K562 (cell line): ENCODE measurements around the gene ODF2. TPM values are rescaled to one million over a fixed set of nuclear protein-coding genes. Genes with fewer than 3 reads are reported as not detected.

Source experiments
- ATAC-seq: fragments of 200-7000 bp; cut with Tn5 transposase; 3 replicates; pipeline ENCODE4 v1.9.1; 2020; ENCODE audit warnings: moderate library complexity
- BruUV-seq: library from RNA; stranded (reverse); fragments of 400-500 nt; replicated peaks from 2 replicates; lab custom pipeline; 2021; lab: Mats Ljungman, UMichigan
- CTCF ChIA-PET: fragments of 300-600 bp; formaldehyde crosslinking; extraction: SDS; loops from one replicate; lab custom pipeline; 2021; ENCODE audit warnings: low intra/inter-chr PET ratio; lab: Yijun Ruan, JAX
- POLR2A ChIA-PET: fragments of 300-600, 350-650 bp; sonication (Branson Sonifier 250); formaldehyde crosslinking; extraction: SDS; loops from one replicate; lab custom pipeline; 2021; ENCODE audit warnings: antibody characterized with exemption, inconsistent platforms; lab: Yijun Ruan, JAX
- DNase-seq, 4 experiments: peaks; one replicate each; pipeline versions ENCODE4 v3.0.0 to v3.0.0-alpha.2; 2011 to 2018; ENCODE audit warnings: low spot score in 3 of 4, mixed read lengths in 3 of 4; ENCODE audit errors: extremely low read depth in 1 of 4
- FAIRE-seq: peaks from 2 replicates; lab custom pipeline; 2011; peaks lifted over from hg19 to GRCh38; lab: Jason Lieb, UNC
- H2AFZ ChIP-seq: 2 replicates; pipeline ENCODE4 v1.6.0; 2011; ENCODE audit warnings: low read depth, low read length, control low read depth, inconsistent platforms
- H3K27ac ChIP-seq: fragments of 200-600 bp; 3 replicates; pipeline ENCODE4 v1.8.0; 2011; ENCODE audit warnings: low read depth, mild to moderate bottlenecking, control low read depth, inconsistent platforms, low read length, moderate library complexity, mixed read lengths; ENCODE audit errors: extremely low read depth
- H3K27me3 ChIP-seq, 2 experiments: fragments of 300-600 bp in 1 of 2; 2 replicates in 1 of 2; 3 replicates in 1 of 2; pipeline versions ENCODE4 v1.6.0 to v1.8.0; 2011; ENCODE audit warnings: inconsistent platforms in 2 of 2, low read length in 2 of 2, mild to moderate bottlenecking in 1 of 2, mixed read lengths in 1 of 2, moderate library complexity in 1 of 2; ENCODE audit not compliant: control insufficient read depth in 2 of 2, insufficient read depth in 2 of 2
- H3K36me3 ChIP-seq: fragments of 300-600 bp; 3 replicates; pipeline ENCODE4 v1.8.0; 2011; ENCODE audit warnings: mild to moderate bottlenecking, low read length, inconsistent platforms; ENCODE audit not compliant: control insufficient read depth, insufficient read depth
- H3K4me1 ChIP-seq, 2 experiments: fragments of 200-600 bp in 1 of 2; replicated peaks in 1 of 2; 2 replicates in 1 of 2; 3 replicates in 1 of 2; pipeline versions ENCODE4 v1.5.1 to v1.8.0; 2011; ENCODE audit warnings: inconsistent platforms in 2 of 2, low read length in 2 of 2, mild to moderate bottlenecking in 1 of 2, mixed read lengths in 1 of 2, moderate library complexity in 1 of 2; ENCODE audit not compliant: control insufficient read depth in 2 of 2, insufficient read depth in 2 of 2
- H3K4me2 ChIP-seq: 2 replicates; pipeline ENCODE4 v1.6.1; 2011; ENCODE audit warnings: low read length, control low read depth, inconsistent platforms, mixed read lengths; ENCODE audit not compliant: insufficient read depth
- H3K4me3 ChIP-seq: fragments of 200-600 bp; sonication (generic), shearing (Covaris generic); 2 replicates; pipeline ENCODE4 v1.5.1; 2016; ENCODE audit warnings: control low read depth, inconsistent platforms
- H3K79me2 ChIP-seq: fragments of 200-600 bp; 3 replicates; pipeline ENCODE4 v1.8.0; 2011; ENCODE audit warnings: low read length, inconsistent platforms; ENCODE audit not compliant: control insufficient read depth, insufficient read depth
- H3K9ac ChIP-seq, 2 experiments: 2 replicates each; pipeline versions ENCODE4 v1.6.0 to v1.6.1; 2011; ENCODE audit warnings: low read depth in 2 of 2, low read length in 2 of 2, control low read depth in 1 of 2, inconsistent platforms in 1 of 2, mild to moderate bottlenecking in 1 of 2, mixed read lengths in 1 of 2; ENCODE audit not compliant: insufficient read depth in 1 of 2
- H3K9me1 ChIP-seq: one replicate; pipeline ENCODE4 v1.6.0; 2011; ENCODE audit warnings: inconsistent platforms, mild to moderate bottlenecking, low read length, moderate library complexity; ENCODE audit not compliant: control insufficient read depth, insufficient read depth
- H3K9me3 ChIP-seq: replicated peaks from 2 replicates; pipeline ENCODE4 v1.5.1; 2011; ENCODE audit warnings: low read depth, low read length, inconsistent platforms; ENCODE audit not compliant: control insufficient read depth, insufficient read depth
- H4K20me1 ChIP-seq: replicated peaks from 2 replicates; pipeline ENCODE4 v1.6.1; 2011; ENCODE audit warnings: low read length, inconsistent platforms, mixed read lengths; ENCODE audit not compliant: control insufficient read depth, insufficient read depth
- ARID2 ChIP-seq: fragments of 450-650 bp; IDR thresholded peaks from 2 replicates; pipeline ENCODE4 v1.6.1; 2017; ENCODE audit warnings: antibody characterized with exemption, mild to moderate bottlenecking
- BDP1 ChIP-seq: IDR thresholded peaks from 3 replicates; pipeline ENCODE4 v1.6.1; 2011; ENCODE audit not compliant: insufficient read length, insufficient read depth
- CBFA2T3 ChIP-seq: fragments of 450-650 bp; IDR thresholded peaks from 2 replicates; pipeline ENCODE4 v1.6.1; 2017
- CBX3 ChIP-seq, 2 experiments: IDR thresholded peaks; 1 replicate in 1 of 2; 2 replicates in 1 of 2; pipeline ENCODE4 v1.6.1; 2012; ENCODE audit warnings: inconsistent platforms in 2 of 2, low read length in 2 of 2, borderline replicate concordance in 1 of 2, control low read depth in 1 of 2
- CBX5 ChIP-seq: IDR thresholded peaks from 2 replicates; pipeline ENCODE4 v1.6.1; 2014; ENCODE audit warnings: low read depth, borderline replicate concordance
- CHD4 ChIP-seq: fragments of 200-600 bp; sonication (generic); IDR thresholded peaks from 3 replicates; pipeline ENCODE4 v1.6.1; 2012; ENCODE audit warnings: low read depth, mild to moderate bottlenecking, mixed read lengths, low read length, inconsistent platforms; ENCODE audit not compliant: insufficient read depth, insufficient replicate concordance, poor library complexity, severe bottlenecking
- MED1 ChIP-seq: sonication (generic); formaldehyde crosslinking; IDR thresholded peaks from 2 replicates; pipeline ENCODE4 v1.8.1; 2023; ENCODE audit warnings: missing genetic modification reagents, borderline replicate concordance
- MXD1 ChIP-seq: fragments of 250-450 bp; sonication (Bioruptor Pico); IDR thresholded peaks from 2 replicates; pipeline ENCODE4 v1.8.0; 2021; ENCODE audit warnings: borderline replicate concordance, mild to moderate bottlenecking, moderate library complexity; ENCODE audit not compliant: poor library complexity, severe bottlenecking
- PTRF ChIP-seq: fragments of 450-650 bp; IDR thresholded peaks from 2 replicates; pipeline ENCODE4 v1.6.1; 2016; ENCODE audit warnings: mild to moderate bottlenecking, missing genetic modification characterization, missing compliant biosample characterization
- TARDBP ChIP-seq: fragments of 450-650 bp; IDR thresholded peaks from 2 replicates; pipeline ENCODE4 v1.6.1; 2016
- UBTF ChIP-seq, 2 experiments: IDR thresholded peaks; 2 replicates each; pipeline ENCODE4 v1.6.1; 2012; ENCODE audit warnings: improper control_type of control experiment in 2 of 2, low read depth in 2 of 2, low read length in 2 of 2, borderline replicate concordance in 1 of 2
- ZKSCAN1 ChIP-seq: fragments of 150-350 bp; IDR thresholded peaks from 2 replicates; pipeline ENCODE4 v1.6.1; 2016; ENCODE audit warnings: low read depth, low read length
- ZNF24 ChIP-seq: fragments of 450-650 bp; IDR thresholded peaks from 2 replicates; pipeline ENCODE4 v1.6.1; 2016
- ZNF584 ChIP-seq: fragments of 200-800 bp; sonication (Bioruptor generic); IDR thresholded peaks from 2 replicates; pipeline ENCODE4 v1.6.1; 2016; ENCODE audit warnings: low read depth, mild to moderate bottlenecking, missing genetic modification characterization, missing compliant biosample characterization
- WGBS: fragments of 100-300 bp; shearing (Covaris generic); methylation state at CpG from one replicate; pipeline ENCODE4 v1.1.6; 2016; ENCODE audit warnings: low coverage, mixed read lengths; ENCODE audit not compliant: insufficient coverage; ENCODE audit errors: missing lambda C conversion rate; 5-methylcytosine and 5-hydroxymethylcytosine counted together
- in situ Hi-C: fragments of 300-500 bp; cut with MboI; formaldehyde crosslinking; loops from 4 replicates; pipeline ENCODE4 v1.15.0; 2018; ENCODE audit warnings: inconsistent platforms, mixed read lengths
- intact Hi-C: fragments of 100-400 bp; cut with micrococcal nuclease; formaldehyde crosslinking; loops from 2 replicates; pipeline ENCODE4 v1.14.2; 2022
- polyA plus RNA-seq, 8 experiments: library from polyadenylated mRNA; depleted of rRNA in 4 of 8; stranded (reverse) in 5 of 8; unstranded in 3 of 8; fragments of >200 nt; fragmentation: Nextera tagmentation in 2 of 8; fragmentation: Illumina TruSeq in 1 of 8; extraction: Ambion mirVana in 2 of 8; extraction: Trizol in 1 of 8; gene quantifications; 2 replicates each; pipeline versions ENCODE4 v1.2.1 to v1.2.3, GENCODE V29; 2011 to 2014; ENCODE audit warnings: inconsistent platforms in 1 of 8, missing spikeins in 1 of 8
- total RNA-seq, 7 experiments: library from RNA; depleted of rRNA in 6 of 7; stranded (reverse); fragments of >200 nt in 6 of 7; fragmentation: Illumina TruSeq in 2 of 7; extraction: Trizol in 2 of 7; gene quantifications; 2 replicates each; pipeline versions ENCODE4 v1.2.1 to v1.2.3, GENCODE V29; 2011 to 2021; ENCODE audit warnings: low replicate concordance in 1 of 7
- TF ChIP-seq, protein P1 (sequence below): sonication (generic); formaldehyde crosslinking; IDR thresholded peaks from 2 replicates; pipeline ENCODE4 v1.8.0; 2023; ENCODE audit warnings: missing genetic modification reagents, mild to moderate bottlenecking, borderline replicate concordance

The ODF2 gene
- total and polyA plus RNA-seq, 9 of the 15 experiments (the other 6 are each of a cell fraction or from before 2014, with no cell fraction given), result 16.5 to 83.2 (median 69.7) TPM

GRCh38 chr9:128431207-128431606 lies 24.6 kb upstream of the ODF2 start:
- H2AFZ ChIP-seq, result no peak overlapping the region
- no peak overlapping the region for H3K4me2 ChIP-seq
- no peaks in the 10 kb centered on the region for H3K9me1 ChIP-seq
- no peaks in the 10 kb centered on the region for H3K27me3 ChIP-seq
- BruUV-seq, result no TSS peak
- FAIRE-seq (no peak), DNase-seq (no peak), ATAC-seq (no peak)
- intact Hi-C loops, result no loop called here
- peaks cover 12% of the 10 kb centered on the region; the same call in 2 of the 3 replicates for H3K79me2 ChIP-seq
- 87% methylated on average over 8 of the region's 8 CpGs for WGBS
- H3K27ac ChIP-seq, result no peak overlapping the region
- H3K9me3 ChIP-seq, result no peaks in the 10 kb centered on the region
- H3K9ac ChIP-seq, result peak overlapping the region in 1 of 2 experiments; percentile 46; a peak in 1 of 4 replicates
- peaks cover 24% of the 10 kb centered on the region; the same call in 2 of the 3 replicates for H3K36me3 ChIP-seq
- ChIA-PET CTCF (no interaction called here), POLR2A (no interaction called here)
- in situ Hi-C loops, result no loop called here
- H3K4me3 ChIP-seq, result no peak overlapping the region
- no peaks in the 10 kb centered on the region for H4K20me1 ChIP-seq
- H3K4me1 ChIP-seq, result peaks cover 14 to 39% of the 10 kb centered on the region in 2 experiments; a peak in 4 of 5 replicates
- TF ChIP-seq BDP1 (no peak), MED1 (CRISPR knock-in tag) (no peak), ZKSCAN1 (no peak), ARID2 (no peak), ZNF24 (no peak), ZNF584 (CRISPR knock-in tag) (no peak), CBX3 (IDR thresholded peaks at IDR 0.05; ENCODE audit: borderline replicate concordance in 1 of 2, low read length in 2 of 2) (no peak), TARDBP (no peak), CBX5 (no peak), MXD1 (CRISPR knock-in tag) (no peak), CHD4 (no peak), PTRF (no peak), UBTF (IDR thresholded peaks at IDR 0.05; ENCODE audit: borderline replicate concordance in 1 of 2, low read depth in 2 of 2, low read length in 2 of 2) (no peak), CBFA2T3 (no peak)
- TF ChIP-seq, protein P1, sequence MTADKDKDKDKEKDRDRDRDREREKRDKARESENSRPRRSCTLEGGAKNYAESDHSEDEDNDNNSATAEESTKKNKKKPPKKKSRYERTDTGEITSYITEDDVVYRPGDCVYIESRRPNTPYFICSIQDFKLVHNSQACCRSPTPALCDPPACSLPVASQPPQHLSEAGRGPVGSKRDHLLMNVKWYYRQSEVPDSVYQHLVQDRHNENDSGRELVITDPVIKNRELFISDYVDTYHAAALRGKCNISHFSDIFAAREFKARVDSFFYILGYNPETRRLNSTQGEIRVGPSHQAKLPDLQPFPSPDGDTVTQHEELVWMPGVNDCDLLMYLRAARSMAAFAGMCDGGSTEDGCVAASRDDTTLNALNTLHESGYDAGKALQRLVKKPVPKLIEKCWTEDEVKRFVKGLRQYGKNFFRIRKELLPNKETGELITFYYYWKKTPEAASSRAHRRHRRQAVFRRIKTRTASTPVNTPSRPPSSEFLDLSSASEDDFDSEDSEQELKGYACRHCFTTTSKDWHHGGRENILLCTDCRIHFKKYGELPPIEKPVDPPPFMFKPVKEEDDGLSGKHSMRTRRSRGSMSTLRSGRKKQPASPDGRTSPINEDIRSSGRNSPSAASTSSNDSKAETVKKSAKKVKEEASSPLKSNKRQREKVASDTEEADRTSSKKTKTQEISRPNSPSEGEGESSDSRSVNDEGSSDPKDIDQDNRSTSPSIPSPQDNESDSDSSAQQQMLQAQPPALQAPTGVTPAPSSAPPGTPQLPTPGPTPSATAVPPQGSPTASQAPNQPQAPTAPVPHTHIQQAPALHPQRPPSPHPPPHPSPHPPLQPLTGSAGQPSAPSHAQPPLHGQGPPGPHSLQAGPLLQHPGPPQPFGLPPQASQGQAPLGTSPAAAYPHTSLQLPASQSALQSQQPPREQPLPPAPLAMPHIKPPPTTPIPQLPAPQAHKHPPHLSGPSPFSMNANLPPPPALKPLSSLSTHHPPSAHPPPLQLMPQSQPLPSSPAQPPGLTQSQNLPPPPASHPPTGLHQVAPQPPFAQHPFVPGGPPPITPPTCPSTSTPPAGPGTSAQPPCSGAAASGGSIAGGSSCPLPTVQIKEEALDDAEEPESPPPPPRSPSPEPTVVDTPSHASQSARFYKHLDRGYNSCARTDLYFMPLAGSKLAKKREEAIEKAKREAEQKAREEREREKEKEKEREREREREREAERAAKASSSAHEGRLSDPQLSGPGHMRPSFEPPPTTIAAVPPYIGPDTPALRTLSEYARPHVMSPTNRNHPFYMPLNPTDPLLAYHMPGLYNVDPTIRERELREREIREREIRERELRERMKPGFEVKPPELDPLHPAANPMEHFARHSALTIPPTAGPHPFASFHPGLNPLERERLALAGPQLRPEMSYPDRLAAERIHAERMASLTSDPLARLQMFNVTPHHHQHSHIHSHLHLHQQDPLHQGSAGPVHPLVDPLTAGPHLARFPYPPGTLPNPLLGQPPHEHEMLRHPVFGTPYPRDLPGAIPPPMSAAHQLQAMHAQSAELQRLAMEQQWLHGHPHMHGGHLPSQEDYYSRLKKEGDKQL (CRISPR knock-in tag), result no peak
